GM21360 (cell line): ENCODE results near the gene GYPC.
"Not testable (repeated sequence)": the region's sequence is repeated elsewhere in the genome, so short reads cannot be mapped to it uniquely, and the experiment has no call there.

Source experiments
- ATAC-seq: cut with Tn5 transposase; IDR thresholded peaks from one replicate; pipeline ENCODE4 v1.9.1; 2021; ENCODE audit warnings: mild to moderate bottlenecking, moderate library complexity; ENCODE audit not compliant: unreplicated experiment

The GYPC gene

GRCh38 chr2:126664639-126665038 is 8.7 kb downstream of the GYPC start:
- ATAC-seq, result peak; percentile 22

GRCh38 chr2:126665483-126665882 is 9.5 kb downstream of the GYPC start:
- no peak for ATAC-seq

GRCh38 chr2:126668254-126668653 is 12.3 kb downstream of the GYPC start:
- ATAC-seq, result no peak

- ATAC-seq, result no peak
Observed at GRCh38 chr2:126669772-126670171, 13.8 kb downstream of the GYPC start.

- no peak for ATAC-seq
Observed at GRCh38 chr2:126671488-126671887, 15.5 kb downstream of the GYPC start.

GRCh38 chr2:126672980-126673605 is 17.1 kb downstream of the GYPC start:
- no peak for ATAC-seq

- no peak for ATAC-seq
Observed at GRCh38 chr2:126674075-126674744, 18.3 kb downstream of the GYPC start.

GRCh38 chr2:126675637-126676036 is 19.7 kb downstream of the GYPC start:
- no peak for ATAC-seq

GRCh38 chr2:126676221-126677175 is 20.5 kb downstream of the GYPC start:
- no peak for ATAC-seq

- no peak for ATAC-seq
Observed at GRCh38 chr2:126677176-126677538, 21.2 kb downstream of the GYPC start.

- ATAC-seq, result no peak
Observed at GRCh38 chr2:126678269-126679065, 22.5 kb downstream of the GYPC start.

GRCh38 chr2:126679094-126679713 is 23.2 kb downstream of the GYPC start:
- no peak for ATAC-seq

GRCh38 chr2:126681505-126681904 is 25.5 kb downstream of the GYPC start:
- ATAC-seq, result no peak

- no peak for ATAC-seq
Observed at GRCh38 chr2:126685629-126686028, 29.7 kb downstream of the GYPC start.

GRCh38 chr2:126686286-126686685 is 30.3 kb downstream of the GYPC start:
- ATAC-seq, result no peak

- ATAC-seq, result no peak
Observed at GRCh38 chr2:126686841-126687485, 31.0 kb downstream of the GYPC start.

GRCh38 chr2:126687503-126687902 is 31.5 kb downstream of the GYPC start:
- ATAC-seq, result no peak

GRCh38 chr2:126688594-126688993 is 32.6 kb downstream of the GYPC start:
- ATAC-seq, result not testable (repeated sequence)

- not testable (repeated sequence) for ATAC-seq
Observed at GRCh38 chr2:126692241-126692640, 36.3 kb downstream of the GYPC start.
